Prostate gland (tissue), 2 donors: ENCODE results near the gene KLHDC9. TPM values are rescaled to one million over a fixed set of nuclear protein-coding genes. Genes with fewer than 3 reads are reported as not detected.

Experiments used
- DNase-seq: peaks from one replicate; pipeline ENCODE4 v3.0.0-alpha.2; 2019; ENCODE audit warnings: low spot score
- H3K27ac ChIP-seq, 2 donors: fragments of 200-600 bp; sonication (generic); 2 replicates each; pipeline ENCODE4 v1.5.1; 2017 to 2019
- H3K27me3 ChIP-seq: fragments of 200-600 bp; sonication (generic); replicated peaks from 2 replicates; pipeline ENCODE4 v1.5.1; 2019; ENCODE audit not compliant: insufficient read depth
- H3K36me3 ChIP-seq, 2 donors: fragments of 200-600 bp; sonication (generic); 1 replicate in 1 of 2; 2 replicates in 1 of 2; pipeline versions ENCODE4 v1.5.1 to v1.8.1; 2017 to 2019
- H3K4me1 ChIP-seq: fragments of 200-600 bp; sonication (generic); replicated peaks from 2 replicates; pipeline ENCODE4 v1.5.1; 2019
- H3K4me3 ChIP-seq, 2 donors: fragments of 200-600 bp; sonication (generic); 2 replicates each; pipeline ENCODE4 v1.5.1; 2017 to 2019
- H3K9me3 ChIP-seq: fragments of 200-600 bp; sonication (generic); 2 replicates; pipeline ENCODE4 v1.5.1; 2017
- POLR2A ChIP-seq: fragments of 450-650 bp; IDR thresholded peaks from one replicate; pipeline ENCODE4 v1.6.1; 2016; ENCODE audit warnings: antibody characterized with exemption, mild to moderate bottlenecking
- POLR2AphosphoS5 ChIP-seq: sonication (generic); formaldehyde crosslinking; IDR thresholded peaks from one replicate; pipeline ENCODE4 v1.6.1; 2017; ENCODE audit warnings: antibody characterized with exemption
- WGBS: methylation state at CpG from one replicate; pipeline ENCODE4 v1.1.5; 2018; 5-methylcytosine and 5-hydroxymethylcytosine counted together
- intact Hi-C: fragments of 100-400 bp; cut with DNase I; formaldehyde crosslinking; loops from one replicate; pipeline ENCODE4 v1.14.2; 2022
- total RNA-seq, 2 donors: library from RNA; depleted of rRNA; stranded (reverse); fragments of >200 nt; gene quantifications; one replicate each; pipeline ENCODE4 v1.1.0, GENCODE V29; 2016
- TF ChIP-seq, protein P1 (sequence below), 4 experiments: fragments of 200-600 bp in 2 of 4; fragments of 450-650 bp in 2 of 4; sonication (generic) in 2 of 4; IDR thresholded peaks; 1 replicate in 3 of 4; 2 replicates in 1 of 4; pipeline ENCODE4 v1.5.1; 2016 to 2019; ENCODE audit warnings: antibody characterized with exemption in 4 of 4, mild to moderate bottlenecking in 2 of 4, moderate library complexity in 2 of 4

The KLHDC9 gene
- total RNA-seq, 2 donors from 2014 or later, result 24.8 to 33.3 TPM

DNA sequence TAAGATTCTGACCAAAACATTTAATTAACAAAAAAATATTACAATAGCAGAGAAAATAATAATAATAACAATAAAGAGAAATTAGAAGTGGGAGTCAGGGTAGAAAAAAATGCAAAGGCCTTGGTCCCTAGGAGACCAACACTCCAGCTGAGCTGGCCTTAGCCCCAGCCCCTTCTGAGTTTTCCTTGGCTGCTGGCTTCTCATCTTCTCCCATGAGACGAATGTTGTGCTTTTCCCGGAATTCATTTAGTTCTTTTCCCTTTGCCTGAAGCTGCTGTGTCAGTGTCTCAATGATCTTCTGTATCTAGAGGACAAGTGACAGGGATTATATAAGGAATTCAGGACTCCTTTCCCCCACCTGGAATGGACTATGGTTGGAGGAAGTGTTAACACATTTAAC lies 2.4 kb downstream of the KLHDC9 start:
- intact Hi-C loops, result no loop called here
- Histone ChIP-seq H3K36me3 (no peaks in the 10 kb centered on the region), H3K27ac (no peak overlapping the region), H3K4me1 (no peaks in the 10 kb centered on the region), H3K27me3 (no peaks in the 10 kb centered on the region), H3K4me3 (no peak overlapping the region), H3K9me3 (no peaks in the 10 kb centered on the region)
- TF ChIP-seq POLR2A, result no peak
- TF ChIP-seq, protein P1, sequence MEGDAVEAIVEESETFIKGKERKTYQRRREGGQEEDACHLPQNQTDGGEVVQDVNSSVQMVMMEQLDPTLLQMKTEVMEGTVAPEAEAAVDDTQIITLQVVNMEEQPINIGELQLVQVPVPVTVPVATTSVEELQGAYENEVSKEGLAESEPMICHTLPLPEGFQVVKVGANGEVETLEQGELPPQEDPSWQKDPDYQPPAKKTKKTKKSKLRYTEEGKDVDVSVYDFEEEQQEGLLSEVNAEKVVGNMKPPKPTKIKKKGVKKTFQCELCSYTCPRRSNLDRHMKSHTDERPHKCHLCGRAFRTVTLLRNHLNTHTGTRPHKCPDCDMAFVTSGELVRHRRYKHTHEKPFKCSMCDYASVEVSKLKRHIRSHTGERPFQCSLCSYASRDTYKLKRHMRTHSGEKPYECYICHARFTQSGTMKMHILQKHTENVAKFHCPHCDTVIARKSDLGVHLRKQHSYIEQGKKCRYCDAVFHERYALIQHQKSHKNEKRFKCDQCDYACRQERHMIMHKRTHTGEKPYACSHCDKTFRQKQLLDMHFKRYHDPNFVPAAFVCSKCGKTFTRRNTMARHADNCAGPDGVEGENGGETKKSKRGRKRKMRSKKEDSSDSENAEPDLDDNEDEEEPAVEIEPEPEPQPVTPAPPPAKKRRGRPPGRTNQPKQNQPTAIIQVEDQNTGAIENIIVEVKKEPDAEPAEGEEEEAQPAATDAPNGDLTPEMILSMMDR (IDR thresholded peaks at IDR 0.05), result no peak
- TF ChIP-seq POLR2AphosphoS5, result no peak
- DNase-seq, result no peak
- WGBS, result 69% methylated on average over 2 of the region's 2 CpGs

DNA sequence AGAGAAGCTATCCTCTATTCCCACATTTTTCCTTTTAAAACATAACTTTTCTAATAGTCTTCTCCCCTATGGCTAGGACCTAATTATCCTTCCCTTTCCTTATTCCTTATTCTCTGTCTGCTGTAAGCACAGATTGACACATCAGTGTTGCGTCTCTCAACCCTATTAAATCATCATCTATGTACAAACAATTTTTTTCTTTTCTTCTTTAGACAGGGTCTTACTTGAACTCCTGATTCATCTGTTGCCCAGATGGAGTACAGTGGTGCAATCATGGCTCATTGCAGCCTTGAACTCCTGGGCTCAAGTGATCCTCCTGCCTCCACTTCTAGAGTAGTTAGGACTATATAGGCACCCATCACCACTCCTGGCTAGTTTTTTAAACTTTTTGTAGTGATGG lies 8.3 kb downstream of the KLHDC9 start:
- no peak overlapping the region for H3K4me3 ChIP-seq
- no peak for DNase-seq
- no peak for TF ChIP-seq POLR2AphosphoS5
- TF ChIP-seq, protein P1 (IDR thresholded peaks at IDR 0.05), result no peak
- no peak for TF ChIP-seq POLR2A
- no peaks in the 10 kb centered on the region for H3K4me1 ChIP-seq
- H3K27ac ChIP-seq, result no peak overlapping the region
- 100% methylated on average over 1 of the region's 1 CpG for WGBS
- intact Hi-C loops, result no loop called here
- H3K27me3 ChIP-seq, result no peaks in the 10 kb centered on the region
- no peaks in the 10 kb centered on the region for H3K36me3 ChIP-seq
- no peaks in the 10 kb centered on the region for H3K9me3 ChIP-seq

DNA sequence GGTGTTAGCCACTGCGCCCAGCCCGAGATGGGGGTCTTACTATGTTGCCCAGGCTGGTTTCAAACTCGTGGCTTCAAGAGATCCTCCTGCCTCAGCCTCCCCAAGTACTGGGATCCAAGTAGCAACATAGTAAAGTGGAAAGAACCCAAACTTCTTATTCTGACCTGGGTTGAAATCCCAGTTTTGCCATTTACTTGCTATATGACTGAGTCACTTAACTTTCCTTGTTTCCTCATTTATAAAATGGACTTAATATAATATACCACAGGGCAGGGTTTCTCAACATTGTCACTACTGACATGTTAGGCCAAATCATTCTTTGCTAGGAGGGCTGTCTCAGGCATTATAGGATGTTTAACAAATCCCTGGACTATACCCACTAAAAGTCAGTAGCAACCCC lies 13.0 kb downstream of the KLHDC9 start:
- Histone ChIP-seq H3K27me3 (no peaks in the 10 kb centered on the region), H3K36me3 (no peaks in the 10 kb centered on the region), H3K9me3 (no peaks in the 10 kb centered on the region), H3K4me3 (no peak overlapping the region), H3K27ac (no peak overlapping the region), H3K4me1 (no peaks in the 10 kb centered on the region)
- TF ChIP-seq POLR2A, result no peak
- TF ChIP-seq, protein P1 (IDR thresholded peaks at IDR 0.05), result no peak
- TF ChIP-seq POLR2AphosphoS5, result no peak
- intact Hi-C loops, result no loop called here
- DNase-seq, result no peak
- WGBS, result 98% methylated on average over 3 of the region's 3 CpGs

DNA sequence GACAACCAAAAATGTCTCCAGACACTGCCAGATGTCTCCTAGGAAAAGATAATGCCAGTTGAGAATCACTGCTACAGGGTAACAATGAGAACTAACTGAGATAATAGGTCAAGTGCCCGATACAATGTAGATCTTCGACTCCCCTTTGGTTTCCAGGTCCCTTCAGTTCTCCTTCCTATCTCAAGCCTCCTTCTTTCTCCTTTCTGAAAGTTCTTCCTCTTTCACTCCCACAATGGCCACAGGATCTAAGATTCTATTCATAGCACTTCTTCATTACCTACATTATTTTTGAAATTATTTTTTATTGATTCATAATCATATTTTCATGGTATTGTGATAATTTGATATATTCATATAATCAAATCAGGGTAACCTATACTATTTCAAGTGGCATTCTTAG lies 13.4 kb downstream of the KLHDC9 start:
- Histone ChIP-seq H3K4me3 (no peak overlapping the region), H3K9me3 (no peaks in the 10 kb centered on the region), H3K4me1 (no peaks in the 10 kb centered on the region), H3K27ac (no peak overlapping the region), H3K27me3 (no peaks in the 10 kb centered on the region), H3K36me3 (no peaks in the 10 kb centered on the region)
- no peak for DNase-seq
- intact Hi-C loops, result no loop called here
- no peak for TF ChIP-seq POLR2A
- no peak for TF ChIP-seq POLR2AphosphoS5
- TF ChIP-seq, protein P1 (IDR thresholded peaks at IDR 0.05), result no peak
- 91% methylated on average over 2 of the region's 2 CpGs for WGBS

DNA sequence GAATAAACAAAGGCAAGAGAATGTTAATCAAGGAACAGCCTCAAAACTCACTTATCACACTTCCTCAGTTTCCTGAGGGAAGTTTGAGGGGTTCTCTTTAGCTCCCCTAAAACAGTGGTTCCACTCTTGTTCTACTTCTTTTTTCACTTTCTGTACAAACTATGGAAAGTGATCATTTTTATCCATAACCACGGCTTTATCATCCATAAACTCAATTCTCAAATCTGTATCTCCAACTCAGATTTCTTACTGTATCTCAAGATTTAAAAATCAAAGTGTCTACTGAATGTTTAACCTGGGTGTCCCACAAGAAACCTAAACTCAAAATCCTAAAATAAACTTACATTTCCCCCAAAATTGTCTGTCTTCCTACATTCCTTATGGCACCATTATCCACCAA lies 15.8 kb downstream of the KLHDC9 start:
- Histone ChIP-seq H3K36me3 (no peaks in the 10 kb centered on the region), H3K27me3 (no peaks in the 10 kb centered on the region), H3K27ac (no peak overlapping the region), H3K9me3 (no peaks in the 10 kb centered on the region), H3K4me3 (no peak overlapping the region), H3K4me1 (peaks cover 4% of the 10 kb centered on the region)
- intact Hi-C loops, result no loop called here
- DNase-seq, result no peak
- TF ChIP-seq POLR2A, result no peak
- no peak for TF ChIP-seq POLR2AphosphoS5
- TF ChIP-seq, protein P1 (IDR thresholded peaks at IDR 0.05), result no peak
- 89% methylated on average over 1 of the region's 1 CpG for WGBS
